Measurements from ENCODE around the gene C2orf76.
A peak's percentile ranks its signal among the peaks of the same experiment; 100 is the strongest.
"Not testable (repeated sequence)": the region's sequence is repeated elsewhere in the genome, so short reads cannot be mapped to it uniquely, and the experiment has no call there.

C2orf76 gene

DNA sequence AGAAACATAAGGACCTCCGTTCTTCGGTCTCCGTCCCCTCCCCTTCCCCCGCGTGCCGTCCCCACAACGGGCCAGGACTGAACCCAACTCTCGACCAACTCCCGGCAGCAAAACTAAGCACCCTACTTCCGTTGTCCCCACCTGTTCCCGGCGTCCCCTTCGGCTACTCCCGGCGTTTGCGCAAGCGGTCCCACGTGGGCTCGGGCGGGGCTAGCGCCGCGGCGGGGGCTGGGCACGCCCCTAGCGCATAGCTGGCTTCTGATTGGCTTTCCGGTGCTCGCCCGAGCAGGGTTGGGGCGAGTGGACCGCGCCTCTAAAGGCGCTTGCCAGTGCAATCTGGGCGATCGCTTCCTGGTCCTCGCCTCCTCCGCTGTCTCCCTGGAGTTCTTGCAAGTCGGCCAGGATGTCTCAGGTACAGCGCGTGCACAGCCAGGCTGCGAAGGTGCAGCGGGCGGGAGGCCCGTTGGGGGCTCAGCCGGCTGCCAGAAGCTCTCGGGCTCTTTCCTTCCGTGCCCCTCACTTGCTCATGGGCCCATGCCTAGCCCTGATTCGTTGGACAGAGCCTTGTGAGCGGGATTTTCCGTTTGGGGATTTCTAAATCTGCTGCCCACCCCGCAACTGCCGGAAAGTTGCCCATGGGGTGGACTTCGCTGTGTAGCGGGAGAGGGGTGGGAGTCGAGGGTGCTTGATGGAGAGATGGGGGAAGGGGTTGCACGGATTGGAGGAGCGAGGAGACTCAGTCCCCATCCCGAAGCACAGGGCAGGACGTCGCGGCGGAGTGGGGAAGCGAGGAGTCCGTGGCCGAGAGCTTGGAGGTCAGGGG lies at the start of gene C2orf76, which contains the start of gene DBI:
Gene C2orf76 (minus strand): TSS at position 186 of the 823 bp plus-strand sequence. CDS start 26,875 bp downstream, outside the sequence.
Gene DBI (plus strand): TSS at position 329 of the 823 bp plus-strand sequence. CDS start 75 bp downstream, at position 404.
- DNase-seq (ENCODE audit: low read depth): peak; percentile 92

DNA sequence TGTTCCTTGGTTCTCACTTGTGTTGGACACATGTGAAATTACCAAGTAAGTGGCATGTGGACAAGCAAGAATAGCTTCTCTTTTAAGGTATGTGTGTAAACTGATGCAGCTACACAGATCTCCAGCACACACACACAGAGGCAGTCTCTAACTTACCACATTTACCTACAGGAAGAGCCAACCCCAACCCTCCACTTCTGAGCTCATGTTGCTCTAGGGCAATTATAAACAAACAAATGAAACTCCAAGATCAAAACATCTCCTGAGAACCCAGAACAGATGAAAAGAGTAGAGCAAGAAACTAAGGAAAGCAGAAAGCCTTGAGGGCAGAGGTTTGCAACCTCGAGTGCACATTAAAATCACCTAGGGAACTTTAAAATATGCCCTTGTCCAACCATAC lies 49.0 kb upstream of the C2orf76 start:
- no peak for DNase-seq (ENCODE audit: low read depth)

DNA sequence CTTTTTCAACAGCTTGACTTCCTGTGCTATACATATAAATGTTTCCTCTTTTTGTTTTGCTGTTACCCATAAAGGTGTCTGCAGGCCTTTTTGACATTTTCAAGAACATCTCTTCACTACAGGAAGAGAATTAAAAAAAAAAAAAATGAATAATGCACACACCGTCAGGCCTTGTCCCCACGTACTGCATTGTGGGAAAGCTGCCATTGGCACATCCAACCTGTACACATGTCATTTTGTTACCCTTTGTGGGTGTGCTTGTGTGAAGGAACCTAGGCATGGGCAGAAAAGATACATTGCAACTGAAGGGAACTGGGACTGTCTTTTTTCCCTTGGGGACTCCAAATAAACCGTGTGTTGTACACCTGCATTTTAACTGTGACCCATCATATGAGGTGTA lies 48.3 kb upstream of the C2orf76 start:
- no peak for DNase-seq (ENCODE audit: low read depth)

DNA sequence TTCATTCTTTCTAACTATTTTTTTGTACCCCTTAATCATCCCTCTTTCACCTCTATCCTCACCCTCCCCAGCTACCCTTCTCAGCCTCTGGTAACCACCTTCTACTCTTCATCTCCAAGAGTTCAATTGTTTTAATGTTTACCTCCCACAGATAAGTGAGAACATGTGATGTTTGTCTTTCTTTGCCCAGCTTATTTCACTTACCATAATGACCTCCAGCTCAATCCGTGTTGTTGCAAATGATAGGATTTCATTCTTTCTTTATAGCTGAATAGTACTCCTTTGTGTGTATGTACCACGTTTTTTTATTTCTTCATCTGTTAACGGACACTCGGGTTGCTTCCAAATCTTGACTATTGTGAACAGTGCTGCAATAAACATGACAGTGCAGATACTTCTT lies 42.9 kb upstream of the C2orf76 start:
- DNase-seq (ENCODE audit: low read depth): no peak

DNA sequence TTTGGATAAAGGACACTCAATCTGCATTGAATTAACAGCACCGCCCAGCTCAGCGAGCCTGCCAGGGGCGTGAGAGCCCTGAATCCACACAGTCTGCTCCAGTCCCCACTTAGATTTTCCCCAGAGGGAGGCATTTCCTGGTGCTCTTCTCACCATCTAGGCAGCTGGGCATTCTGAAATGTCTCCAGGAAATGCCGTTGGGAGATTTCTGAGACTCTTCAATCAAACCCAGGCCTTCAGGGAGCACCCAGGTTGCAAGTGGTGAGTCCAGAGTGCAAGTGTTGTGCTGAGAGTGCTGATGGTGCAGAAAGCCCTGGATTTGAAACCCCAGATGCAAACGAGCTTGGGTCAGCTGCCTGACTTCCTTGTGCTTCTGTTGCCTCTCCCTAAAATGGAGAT lies 41.6 kb upstream of the C2orf76 start:
- no peak for DNase-seq (ENCODE audit: low read depth)

DNA sequence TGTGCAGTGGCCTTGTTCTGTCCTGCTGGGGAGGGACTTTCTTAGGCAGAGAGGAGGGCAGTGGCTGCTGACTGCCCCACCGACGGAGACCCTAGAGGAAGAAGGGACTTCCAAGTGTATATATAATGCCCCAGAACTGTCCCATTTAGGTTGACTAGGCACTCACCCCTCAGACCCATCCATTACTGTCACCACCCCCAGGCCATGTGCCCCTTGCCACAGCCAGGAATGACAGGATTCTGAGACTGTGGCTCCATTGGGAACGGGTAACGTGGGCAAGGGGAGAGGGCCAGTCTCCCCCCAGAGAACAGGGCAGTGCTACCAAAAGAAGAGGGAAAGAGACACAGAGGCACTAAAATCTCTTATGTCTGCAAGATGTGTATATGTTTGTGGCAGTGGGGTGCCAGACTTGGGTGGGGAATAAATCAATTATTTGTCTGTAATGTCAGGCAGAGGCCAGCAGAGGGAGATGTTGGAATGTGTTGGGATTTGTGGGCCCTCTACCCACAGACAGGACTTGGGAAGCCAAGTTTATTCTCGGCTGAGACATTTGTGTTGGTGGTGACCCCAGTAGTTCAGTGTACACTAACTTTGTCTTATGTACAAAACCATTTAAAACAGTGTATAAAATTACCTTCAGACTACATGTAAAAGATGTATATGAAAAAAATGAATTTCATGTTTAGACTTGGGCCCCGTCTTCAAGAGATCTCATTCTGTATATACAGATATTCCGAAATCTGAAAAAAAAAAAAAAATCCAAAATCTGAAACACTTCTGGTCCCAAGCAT lies 41.0 kb upstream of the C2orf76 start:
- peak; percentile 15 for DNase-seq (ENCODE audit: low read depth)

DNA sequence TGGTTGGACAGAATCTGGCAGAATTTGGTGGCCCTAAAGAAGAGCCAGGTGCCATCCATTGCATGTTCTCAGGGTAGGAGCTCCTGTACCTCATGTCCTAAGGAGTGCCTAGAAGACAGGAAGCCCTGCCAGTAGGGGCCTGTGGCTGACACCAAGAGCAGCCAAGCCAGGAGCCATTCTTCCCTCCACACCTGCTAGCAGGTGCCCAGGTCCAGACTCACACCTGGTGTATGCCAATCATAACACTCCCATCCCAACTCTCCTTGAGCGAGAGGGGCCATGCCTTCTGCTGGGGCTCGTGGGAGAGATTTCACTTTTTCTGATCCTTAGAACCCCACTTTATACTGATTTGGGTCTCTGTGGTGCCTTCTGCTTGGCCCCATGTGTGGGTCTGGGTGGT lies 38.5 kb upstream of the C2orf76 start:
- no peak for DNase-seq (ENCODE audit: low read depth)

DNA sequence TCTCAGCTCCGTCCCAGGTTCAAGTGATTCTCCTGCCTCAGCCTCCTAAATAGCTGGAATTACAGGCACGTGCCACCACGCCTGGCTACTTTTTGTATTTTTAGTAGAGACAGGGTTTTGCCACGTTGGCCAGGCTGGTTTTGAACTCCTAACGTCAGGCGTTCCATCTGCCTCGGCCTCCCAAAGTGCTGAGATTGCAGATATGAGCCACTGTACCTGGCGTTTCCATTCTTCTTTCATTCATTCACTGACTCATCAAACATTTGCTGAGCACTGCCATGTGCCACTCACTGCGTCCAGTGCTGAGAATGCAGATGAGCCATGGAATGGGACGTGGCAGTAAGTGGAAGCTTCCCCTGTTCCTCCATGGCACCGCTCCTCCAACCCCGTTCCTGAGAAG lies 37.0 kb upstream of the C2orf76 start:
- DNase-seq (ENCODE audit: low read depth): not testable (repeated sequence)

DNA sequence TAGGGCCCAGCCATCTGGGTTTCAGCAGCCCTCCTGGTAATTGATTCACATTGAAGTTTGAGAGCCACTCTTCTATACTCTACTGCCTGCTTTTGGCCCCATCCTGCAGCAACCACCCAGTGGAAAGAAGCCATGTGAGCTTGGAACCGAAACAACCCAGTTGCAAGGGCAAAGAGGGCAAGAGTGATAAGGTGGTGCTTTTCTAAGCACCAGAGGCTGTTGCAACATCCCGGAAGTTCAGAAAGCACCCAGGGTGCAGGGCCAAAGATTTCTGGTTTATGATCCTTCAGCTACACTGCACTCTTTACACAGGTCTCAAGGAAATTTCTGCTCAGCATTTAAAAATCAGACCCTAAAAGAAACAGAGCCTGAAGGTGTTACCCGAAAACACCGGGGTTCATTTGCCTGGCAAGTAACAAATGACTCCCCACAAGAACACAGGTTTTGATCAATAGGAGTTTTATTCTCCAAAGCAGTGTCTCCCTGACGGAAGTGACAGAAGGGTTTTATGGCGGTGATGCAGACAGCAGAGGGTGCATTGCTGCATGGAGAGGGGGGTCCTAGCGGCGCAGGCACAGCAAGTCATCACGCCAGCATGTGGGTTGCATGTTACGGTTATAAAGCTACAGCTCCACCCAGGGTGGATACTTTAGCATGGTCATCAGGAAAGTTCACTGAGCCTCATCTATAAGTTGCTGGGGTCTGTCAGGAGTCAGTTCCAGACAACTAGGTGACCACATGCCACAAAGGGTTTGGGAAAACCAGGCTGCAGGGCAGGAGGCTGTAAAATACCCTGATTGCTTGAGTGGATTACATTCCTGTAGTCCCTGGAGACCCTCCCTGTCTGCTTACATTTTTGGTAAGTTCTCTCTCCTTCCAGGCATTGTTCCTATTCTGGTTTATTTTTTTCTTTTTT lies 36.3 kb upstream of the C2orf76 start:
- no peak for DNase-seq (ENCODE audit: low read depth)

DNA sequence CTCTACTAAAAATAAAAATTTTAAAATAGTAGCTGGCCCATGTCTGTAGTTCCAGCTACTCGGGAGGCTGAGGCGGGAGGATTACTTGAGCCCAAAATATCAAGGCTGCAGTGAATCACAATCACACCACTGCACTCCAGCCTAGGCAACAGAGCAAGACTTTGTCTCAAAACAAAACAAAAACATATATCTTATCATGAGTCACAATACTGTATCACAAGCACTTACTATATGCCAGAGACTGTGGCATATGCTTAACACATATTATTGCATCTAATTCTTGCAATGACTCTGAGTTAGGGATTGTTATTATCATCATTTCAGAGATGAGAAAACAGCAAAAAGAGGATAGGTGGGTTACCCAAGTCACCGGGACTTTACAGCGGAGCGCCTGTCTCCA lies 35.5 kb upstream of the C2orf76 start:
- DNase-seq (ENCODE audit: low read depth): no peak

DNA sequence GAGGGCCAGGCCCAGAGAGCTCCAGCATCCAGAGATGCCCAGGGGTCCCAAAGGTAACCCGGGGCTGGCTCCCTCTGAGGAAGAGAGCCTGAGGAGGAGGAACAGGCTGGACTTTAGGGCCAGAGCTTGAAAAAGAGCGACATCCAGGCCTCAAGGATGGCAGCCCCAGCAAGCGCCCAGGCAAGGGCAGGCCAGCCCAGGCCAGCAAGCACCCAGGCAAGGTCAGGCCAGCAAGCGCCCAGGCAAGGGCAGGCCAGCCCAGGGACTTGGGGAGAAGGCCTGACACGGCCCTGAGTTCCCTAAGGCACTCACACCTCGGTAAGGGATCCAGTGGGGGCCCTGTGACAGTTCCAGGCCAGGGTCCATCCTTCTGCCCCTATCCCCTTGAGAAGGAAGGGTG lies 30.6 kb upstream of the C2orf76 start:
- DNase-seq (ENCODE audit: low read depth): no peak

DNA sequence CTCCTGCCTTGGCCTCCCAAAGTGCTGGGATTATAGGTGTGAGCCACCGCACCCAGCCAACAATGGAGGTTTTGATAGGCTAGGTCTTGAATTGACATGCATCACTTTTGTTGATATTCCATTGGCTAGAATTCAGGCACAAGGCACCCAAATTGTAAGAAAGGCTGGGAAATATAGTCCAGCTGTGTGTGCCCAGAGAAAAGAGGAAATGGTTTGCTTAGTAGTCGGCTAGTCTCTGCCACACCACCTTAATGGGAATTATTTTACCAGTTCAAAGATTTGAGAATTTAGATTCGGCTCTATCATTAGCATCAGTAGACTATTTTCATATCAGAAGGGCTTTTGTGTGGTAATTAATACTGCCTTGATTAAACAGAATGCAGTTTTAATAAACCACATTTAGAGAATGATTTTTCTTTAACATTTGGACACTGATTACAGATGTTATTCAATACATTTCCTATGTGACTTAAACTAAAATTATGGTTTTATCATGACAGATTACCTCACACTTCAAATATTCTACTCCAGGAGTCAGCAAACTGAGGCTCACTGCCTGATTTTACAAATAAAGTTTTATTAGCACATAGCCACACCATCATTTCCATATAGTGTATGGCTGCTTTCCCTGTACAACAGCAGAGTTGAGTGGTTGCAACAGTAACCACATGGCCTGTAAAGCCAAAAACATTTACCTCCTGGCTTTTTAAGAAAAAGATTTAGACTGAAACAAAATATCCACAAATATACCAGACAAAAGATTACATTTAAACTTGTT lies 27.5 kb upstream of the C2orf76 start:
- DNase-seq (ENCODE audit: low read depth): no peak

DNA sequence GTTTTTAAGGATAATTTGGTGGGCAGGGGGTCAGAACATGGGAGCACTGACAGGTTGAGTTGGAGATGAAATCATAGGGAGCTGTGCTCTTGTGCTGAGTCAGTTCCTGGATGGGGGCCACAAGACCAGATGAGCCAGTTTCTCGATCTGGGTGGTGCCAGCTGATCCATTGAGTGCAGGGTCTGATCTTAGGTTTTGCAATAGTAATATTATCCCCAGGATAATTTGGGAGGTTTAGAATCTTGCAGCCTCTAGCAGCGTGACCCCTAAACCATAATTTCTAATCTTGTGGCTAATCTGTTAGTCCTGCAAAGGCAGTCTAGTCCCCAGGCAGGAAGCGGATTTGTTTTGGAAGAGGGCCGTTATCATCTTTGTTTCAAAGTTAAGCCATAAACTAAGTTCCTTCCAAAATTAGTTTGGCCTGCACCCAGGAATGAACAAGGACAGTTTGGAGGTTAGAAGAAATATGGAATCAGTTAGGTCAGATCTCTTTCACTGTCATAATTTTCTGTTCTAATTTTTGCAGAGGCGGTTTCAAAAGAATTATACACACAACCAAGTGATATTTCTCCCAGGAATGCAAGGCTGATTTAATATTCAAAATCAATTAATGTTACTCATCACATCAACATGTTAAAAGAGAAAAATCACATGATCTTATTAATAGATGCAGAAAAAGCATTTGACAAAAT lies 23.1 kb upstream of the C2orf76 start:
- DNase-seq (ENCODE audit: low read depth): no peak

DNA sequence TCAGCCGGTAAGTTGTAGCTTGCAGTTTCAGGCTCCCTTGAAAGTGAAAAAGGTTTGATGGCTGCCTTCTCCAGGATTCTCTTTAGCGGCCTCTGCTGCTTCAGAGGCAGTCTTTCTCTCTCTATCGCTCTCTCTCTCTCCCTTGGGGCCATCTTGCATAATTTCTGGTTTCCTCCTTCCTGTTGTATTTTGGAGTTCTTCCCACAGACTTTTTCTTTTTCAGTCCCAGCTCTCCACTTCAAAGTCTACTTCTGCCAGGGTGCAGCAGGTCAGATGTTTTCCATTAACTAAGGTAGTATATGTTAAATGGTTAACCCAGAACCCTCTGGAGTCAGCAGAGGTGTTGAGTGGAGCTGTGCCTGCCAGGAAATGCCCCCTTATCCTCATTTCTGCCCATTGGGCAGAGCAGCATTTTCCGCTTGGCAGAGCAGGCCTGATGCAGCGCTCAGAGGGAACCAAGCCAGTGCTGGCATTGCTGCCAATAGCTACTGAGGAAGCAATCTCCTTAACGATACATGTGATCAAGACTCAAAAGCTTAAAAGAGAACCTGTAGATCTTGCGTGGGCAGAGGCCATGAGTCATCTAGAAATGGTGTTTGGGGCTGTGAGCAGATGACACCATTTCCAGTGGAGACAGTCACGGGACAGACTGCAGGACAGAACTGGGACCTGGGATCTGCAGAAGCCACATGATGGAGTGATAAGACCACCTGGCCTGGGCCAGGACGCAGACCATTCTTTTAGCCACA lies 20.9 kb upstream of the C2orf76 start:
- peak; percentile 15 for DNase-seq (ENCODE audit: low read depth)

DNA sequence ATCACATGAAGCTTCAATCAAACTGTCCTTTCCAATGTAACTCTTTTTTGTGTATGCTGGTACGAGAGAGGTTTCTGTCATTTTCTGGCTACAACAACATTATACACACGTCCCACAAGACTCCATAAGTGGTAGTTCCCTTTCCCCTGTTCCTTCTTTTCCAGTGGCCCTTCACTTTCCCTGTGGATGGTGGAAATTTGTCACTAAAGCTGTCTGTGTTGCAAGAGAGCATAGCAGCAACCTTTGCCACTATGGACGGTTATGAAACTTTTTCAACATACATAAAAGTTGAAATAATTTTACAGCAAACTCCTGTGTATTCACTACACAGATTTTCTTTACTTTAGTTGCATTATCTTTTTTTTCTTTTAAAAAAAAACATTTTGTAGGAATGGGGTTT lies 18.8 kb upstream of the C2orf76 start:
- no peak for DNase-seq (ENCODE audit: low read depth)

DNA sequence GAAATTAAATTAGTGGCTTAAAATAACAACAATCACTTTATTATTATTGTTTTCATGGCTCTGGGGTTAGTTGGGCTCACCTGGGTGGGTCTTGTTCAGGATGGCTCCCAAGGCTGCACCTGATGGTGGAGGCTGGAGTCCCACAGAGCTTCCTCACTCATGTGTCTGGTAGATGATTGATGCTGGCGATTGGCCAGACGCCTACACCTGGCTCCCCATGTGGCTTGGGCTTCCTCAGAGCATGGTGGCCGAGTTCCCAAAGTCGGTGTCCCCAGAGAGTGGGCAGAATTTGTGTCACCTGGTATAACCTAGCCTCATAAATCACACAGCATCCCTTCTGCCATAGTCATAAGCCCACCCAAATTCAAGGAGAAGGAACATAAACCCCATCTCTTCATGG lies 18.3 kb upstream of the C2orf76 start:
- DNase-seq (ENCODE audit: low read depth): no peak

DNA sequence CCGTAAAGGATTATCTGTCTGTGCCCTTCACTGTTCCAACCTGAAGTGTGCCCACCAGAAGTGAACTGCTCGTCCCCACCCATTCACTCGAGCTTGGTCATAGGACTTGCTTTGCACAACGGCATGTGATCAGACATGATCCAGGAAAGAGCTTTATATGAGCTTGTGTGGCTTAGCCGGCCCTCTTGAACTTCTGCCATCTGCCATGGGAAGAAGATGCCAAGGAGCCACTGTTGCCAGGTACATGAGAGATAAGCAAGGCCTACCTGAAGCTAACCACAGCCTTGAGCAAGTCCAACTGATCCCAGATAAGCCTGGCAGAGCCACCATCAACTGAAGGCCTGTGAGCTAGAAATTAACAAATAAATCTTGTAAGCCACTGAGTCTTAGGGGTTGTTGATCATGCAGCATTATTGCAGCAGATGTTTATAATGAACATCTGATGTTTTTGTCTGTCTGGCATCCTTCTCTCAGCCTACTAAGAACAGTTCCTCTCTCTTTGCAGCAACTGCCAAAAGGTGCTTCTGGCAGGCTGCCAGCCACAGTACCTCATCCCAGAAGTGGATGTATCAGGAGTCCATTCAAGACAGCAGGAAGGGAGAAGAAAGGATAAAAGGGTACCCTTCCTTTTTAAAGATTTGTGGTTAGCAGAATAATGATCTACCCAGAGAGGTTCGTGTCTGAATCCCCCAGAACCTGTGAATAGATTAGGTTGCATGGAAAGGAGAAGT lies 16.9 kb upstream of the C2orf76 start:
- no peak for DNase-seq (ENCODE audit: low read depth)

DNA sequence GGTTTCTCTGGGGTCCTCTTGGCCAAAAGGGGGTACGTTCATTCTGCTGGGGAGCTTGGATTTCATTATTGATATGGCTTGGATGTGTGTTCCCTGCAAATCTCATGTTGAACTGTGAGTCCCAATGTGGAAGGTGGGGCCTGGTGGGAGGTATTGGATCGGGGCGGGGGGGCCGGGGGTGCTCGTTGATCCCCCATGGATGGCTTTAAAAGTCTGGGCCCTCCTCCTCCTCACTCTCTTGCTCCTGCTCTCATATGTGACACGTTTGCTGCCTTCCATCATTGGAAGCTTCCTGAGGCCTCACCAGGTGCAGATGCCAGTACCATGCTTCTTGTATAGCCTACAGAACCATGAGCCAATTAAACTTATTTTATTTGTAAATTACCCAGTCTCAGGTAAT lies 11.9 kb upstream of the C2orf76 start:
- no peak for DNase-seq (ENCODE audit: low read depth)

DNA sequence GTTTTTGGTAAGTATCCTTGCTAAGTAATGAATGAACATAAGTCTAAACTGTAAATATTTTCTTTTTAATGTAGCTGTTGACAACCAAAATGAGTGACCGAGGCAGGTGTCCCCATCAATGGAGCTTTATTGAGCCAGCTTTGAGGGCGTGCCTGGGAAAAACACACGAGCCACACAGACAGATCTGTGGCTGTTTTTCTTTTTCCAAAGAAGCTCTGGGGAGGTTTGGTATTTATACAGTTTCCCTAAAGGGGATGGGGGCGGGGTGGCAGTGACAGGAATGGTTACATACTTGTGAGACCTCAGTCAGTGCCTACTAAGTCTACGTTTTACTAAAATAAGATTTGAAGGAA lies 11.3 kb upstream of the C2orf76 start:
- DNase-seq (ENCODE audit: low read depth): no peak

Measured in activated T-cell treated with anti-CD3 and anti-CD28 coated beads for 24 hours (primary cell).